BLaER1 treated with 17β-estradiol and CSF1 and Interleukin-3, amounts not matched to agents 10 nM and 100 nM (cell line): Measurements from ENCODE around the gene HASPIN.

Source experiments
- H3K27ac ChIP-seq, 11 experiments: shearing (Covaris generic); formaldehyde crosslinking; 2 replicates each; pipeline ENCODE4 v1.8.1; 2022
- H3K27me3 ChIP-seq, 11 experiments: shearing (Covaris generic); formaldehyde crosslinking; 2 replicates each; pipeline ENCODE4 v1.8.1; 2022
- H3K36me3 ChIP-seq, 11 experiments: shearing (Covaris generic); formaldehyde crosslinking; 2 replicates each; pipeline ENCODE4 v1.8.1; 2022
- H3K4me1 ChIP-seq, 10 experiments: shearing (Covaris generic); formaldehyde crosslinking; 2 replicates each; pipeline ENCODE4 v1.8.1; 2022
- H3K4me2 ChIP-seq, 11 experiments: shearing (Covaris generic); formaldehyde crosslinking; 2 replicates each; pipeline ENCODE4 v1.8.1; 2022
- H3K4me3 ChIP-seq, 10 experiments: shearing (Covaris generic); formaldehyde crosslinking; 2 replicates each; pipeline ENCODE4 v1.8.1; 2022
- H3K9ac ChIP-seq, 11 experiments: shearing (Covaris generic); formaldehyde crosslinking; 2 replicates each; pipeline ENCODE4 v1.8.1; 2022
- H3K9me3 ChIP-seq, 11 experiments: shearing (Covaris generic); formaldehyde crosslinking; replicated peaks in 1 of 11; 2 replicates each; pipeline ENCODE4 v1.8.1; 2022
- H4K20me1 ChIP-seq, 11 experiments: shearing (Covaris generic); formaldehyde crosslinking; 2 replicates each; pipeline ENCODE4 v1.8.1; 2022
- Cebpa-rat ChIP-seq, 11 experiments: shearing (Covaris generic); IDR thresholded peaks; 2 replicates each; pipeline ENCODE4 v1.8.1; 2022

The HASPIN gene

GRCh38 chr17:3682033-3682432, 41.7 kb upstream of the HASPIN start:
- Histone ChIP-seq H3K27me3 (peaks cover 0 to 12% (median 0%) of the 10 kb centered on the region in 11 experiments; a peak in 3 of 22 replicates), H3K9me3 (no peaks in the 10 kb centered on the region), H4K20me1 (peaks cover 0 to 29% (median 0%) of the 10 kb centered on the region in 11 experiments; a peak in 5 of 22 replicates), H3K27ac (no peak overlapping the region), H3K36me3 (peaks cover 0 to 30% (median 0%) of the 10 kb centered on the region in 11 experiments; a peak in 4 of 22 replicates), H3K4me2 (no peak overlapping the region), H3K4me1 (peaks cover 6 to 24% (median 19%) of the 10 kb centered on the region in 10 experiments; a peak in 18 of 20 replicates), H3K4me3 (no peak overlapping the region), H3K9ac (peak overlapping the region in 1 of 11 experiments; percentile 11; a peak in 1 of 22 replicates)
- no peak for TF ChIP-seq Cebpa-rat (IDR thresholded peaks at IDR 0.05)

DNA sequence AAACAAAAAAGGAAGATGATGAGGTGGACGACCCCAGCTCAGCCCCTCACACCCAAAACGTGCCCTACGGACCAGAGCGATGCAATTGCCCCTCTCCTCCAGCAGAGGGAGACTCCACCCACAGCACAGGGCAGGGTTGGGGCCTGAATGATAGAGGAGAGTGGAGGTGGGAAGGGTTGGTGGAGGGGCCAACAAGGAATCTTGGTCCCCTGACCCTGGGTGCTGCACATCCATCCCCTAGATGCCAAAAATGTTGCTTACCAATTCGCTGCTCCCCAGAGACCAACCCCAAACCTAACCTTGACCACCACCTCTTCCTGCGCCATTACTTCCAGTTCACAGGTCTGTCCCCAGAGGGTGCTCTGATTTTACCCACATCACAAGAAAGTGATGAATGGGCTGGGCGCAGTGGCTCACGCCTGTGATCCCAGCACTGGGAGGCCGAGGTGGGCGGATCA, 40.6 kb upstream of the HASPIN start:
- Histone ChIP-seq H3K27me3 (peaks cover 0 to 14% (median 0%) of the 10 kb centered on the region in 11 experiments; a peak in 4 of 22 replicates), H3K4me2 (peak overlapping the region in 2 of 11 experiments; percentile 1 to 26; a peak in 2 of 22 replicates), H3K27ac (no peak overlapping the region), H3K4me3 (no peak overlapping the region), H3K4me1 (peaks cover 8 to 25% (median 20%) of the 10 kb centered on the region in 10 experiments), H3K9me3 (no peaks in the 10 kb centered on the region), H4K20me1 (peaks cover 0 to 18% (median 0%) of the 10 kb centered on the region in 11 experiments; a peak in 6 of 22 replicates), H3K9ac (no peak overlapping the region), H3K36me3 (peaks cover 0 to 19% (median 0%) of the 10 kb centered on the region in 11 experiments; a peak in 4 of 22 replicates)
- TF ChIP-seq Cebpa-rat (IDR thresholded peaks at IDR 0.05) = no peak

GRCh38 chr17:3685174-3685573, 38.5 kb upstream of the HASPIN start:
- H3K4me1 ChIP-seq = peaks cover 9 to 44% (median 29%) of the 10 kb centered on the region in 10 experiments; a peak in 19 of 20 replicates
- peaks cover 0 to 6% (median 0%) of the 10 kb centered on the region in 11 experiments; a peak in 1 of 22 replicates for H3K36me3 ChIP-seq
- H3K9ac ChIP-seq = peak overlapping the region in 1 of 11 experiments; percentile 37; a peak in 1 of 22 replicates

GRCh38 chr17:3688027-3688553, 35.6 kb upstream of the HASPIN start:
- TF ChIP-seq Cebpa-rat (IDR thresholded peaks at IDR 0.05) = no peak
- H3K36me3 ChIP-seq = peaks cover 0 to 13% (median 0%) of the 10 kb centered on the region in 11 experiments; a peak in 2 of 22 replicates
- H3K27ac ChIP-seq = peak overlapping the region in 4 of 11 experiments; percentile 6 to 54 (median 24); a peak in 5 of 22 replicates
- peaks cover 0 to 23% (median 0%) of the 10 kb centered on the region in 11 experiments; a peak in 5 of 22 replicates for H3K27me3 ChIP-seq
- no peak overlapping the region for H3K4me3 ChIP-seq
- H4K20me1 ChIP-seq = peaks cover 0 to 30% (median 5%) of the 10 kb centered on the region in 11 experiments; a peak in 10 of 22 replicates
- H3K9ac ChIP-seq = peak overlapping the region in 6 of 11 experiments; percentile 2 to 54 (median 20); a peak in 8 of 22 replicates
- peaks cover 9 to 68% (median 45%) of the 10 kb centered on the region in 10 experiments for H3K4me1 ChIP-seq
- no peaks in the 10 kb centered on the region for H3K9me3 ChIP-seq
- peak overlapping the region; percentile 1 to 83 (median 69); a peak in 19 of 22 replicates for H3K4me2 ChIP-seq

More at GRCh38 chr17:3685174-3685573, 38.5 kb upstream of the HASPIN start:
- Histone ChIP-seq H3K27me3 (peaks cover 0 to 23% (median 0%) of the 10 kb centered on the region in 11 experiments; a peak in 5 of 22 replicates), H3K4me2 (peak overlapping the region in 9 of 11 experiments; percentile 24 to 83 (median 49); a peak in 13 of 22 replicates), H3K27ac (0 out of 22 replicates have a peak overlapping the region, but pooled peaks of 1 of the 11 experiments have one; percentile 27), H3K4me3 (no peak overlapping the region), H4K20me1 (peaks cover 0 to 18% (median 0%) of the 10 kb centered on the region in 11 experiments; a peak in 8 of 22 replicates), H3K9me3 (no peaks in the 10 kb centered on the region)
- no peak for TF ChIP-seq Cebpa-rat (IDR thresholded peaks at IDR 0.05)

- Histone ChIP-seq H3K9ac (peak overlapping the region in 4 of 11 experiments; percentile 2 to 54 (median 32); a peak in 4 of 22 replicates), H3K4me3 (no peak overlapping the region), H3K4me2 (peak overlapping the region in 8 of 11 experiments; percentile 2 to 83 (median 74); a peak in 17 of 22 replicates), H3K4me1 (peaks cover 12 to 69% (median 51%) of the 10 kb centered on the region in 10 experiments), H3K27me3 (peaks cover 0 to 23% (median 0%) of the 10 kb centered on the region in 11 experiments; a peak in 5 of 22 replicates), H4K20me1 (peaks cover 0 to 30% (median 5%) of the 10 kb centered on the region in 11 experiments; a peak in 10 of 22 replicates), H3K9me3 (no peaks in the 10 kb centered on the region), H3K36me3 (peaks cover 0 to 13% (median 0%) of the 10 kb centered on the region in 11 experiments; a peak in 2 of 22 replicates), H3K27ac (0 out of 22 replicates have a peak overlapping the region, but pooled peaks of 1 of the 11 experiments have one; percentile 25)
- no peak for TF ChIP-seq Cebpa-rat (IDR thresholded peaks at IDR 0.05)
These were observed 34.8 kb upstream of the HASPIN start for GRCh38 chr17:3688852-3689261.

- Histone ChIP-seq H3K27me3 (peaks cover 0 to 19% (median 0%) of the 10 kb centered on the region in 11 experiments; a peak in 5 of 22 replicates), H3K9me3 (no peaks in the 10 kb centered on the region), H3K4me3 (no peak overlapping the region), H3K4me1 (peaks cover 14 to 71% (median 57%) of the 10 kb centered on the region in 10 experiments), H3K27ac (no peak overlapping the region), H3K4me2 (peak overlapping the region in 8 of 11 experiments; percentile 2 to 83 (median 74); a peak in 12 of 22 replicates), H3K36me3 (peaks cover 0 to 13% (median 0%) of the 10 kb centered on the region in 11 experiments; a peak in 2 of 22 replicates), H3K9ac (no peak overlapping the region), H4K20me1 (peaks cover 0 to 30% (median 3%) of the 10 kb centered on the region in 11 experiments; a peak in 10 of 22 replicates)
- TF ChIP-seq Cebpa-rat (IDR thresholded peaks at IDR 0.05) = no peak
These were observed 34.2 kb upstream of the HASPIN start for GRCh38 chr17:3689262-3690093.

DNA sequence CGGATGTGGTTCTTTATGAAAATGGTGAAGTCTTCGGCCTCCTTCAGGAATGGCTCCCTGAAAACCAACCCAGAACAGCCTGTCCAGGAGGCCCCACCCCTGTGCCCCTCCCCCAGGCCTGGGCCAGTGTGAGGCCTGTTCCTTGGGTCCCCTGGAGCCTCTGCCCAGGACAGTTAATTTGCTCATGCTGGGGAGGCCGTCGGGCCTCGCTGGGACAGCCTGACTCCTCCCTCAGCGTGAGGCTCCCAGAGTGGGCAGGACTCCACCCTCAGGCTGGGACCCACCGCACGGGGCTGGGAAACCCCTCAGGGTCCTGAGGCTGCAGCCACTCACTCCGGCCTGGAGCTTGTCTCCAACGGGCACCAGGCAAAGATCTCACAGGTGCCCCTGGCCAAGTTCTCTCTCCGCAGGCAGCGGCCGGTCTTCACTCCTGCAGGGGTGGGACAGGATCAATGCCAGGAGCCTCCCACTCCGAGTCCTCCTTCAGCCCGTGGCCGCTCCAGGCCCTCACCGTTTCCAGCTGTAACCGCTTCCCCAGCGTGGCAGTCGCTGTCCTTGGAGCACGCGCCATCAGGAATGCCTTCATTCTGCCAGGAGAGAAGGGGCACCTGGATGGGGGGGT, 33.5 kb upstream of the HASPIN start:
- Histone ChIP-seq H3K27ac (no peak overlapping the region), H3K9ac (no peak overlapping the region), H3K4me1 (peaks cover 14 to 72% (median 61%) of the 10 kb centered on the region in 10 experiments), H3K4me3 (no peak overlapping the region), H3K36me3 (peaks cover 0 to 13% (median 0%) of the 10 kb centered on the region in 11 experiments; a peak in 2 of 22 replicates), H3K27me3 (peaks cover 0 to 15% (median 0%) of the 10 kb centered on the region in 11 experiments; a peak in 6 of 22 replicates), H4K20me1 (peaks cover 0 to 34% (median 7%) of the 10 kb centered on the region in 11 experiments; a peak in 10 of 22 replicates), H3K4me2 (peak overlapping the region in 7 of 11 experiments; percentile 16 to 83 (median 51); a peak in 12 of 22 replicates), H3K9me3 (no peaks in the 10 kb centered on the region)
- TF ChIP-seq Cebpa-rat (IDR thresholded peaks at IDR 0.05) = no peak
